Coronary artery (tissue), 2 donors: ENCODE data around the gene LIME1.

Experiments used
- DNase-seq: peaks from one replicate; pipeline ENCODE4 v3.0.0-alpha.2; 2017; ENCODE audit warnings: low spot score
- H3K27ac ChIP-seq, 2 donors: fragments of 200-600 bp; sonication (generic); one replicate each; pipeline ENCODE4 v1.5.1; 2016 to 2019
- H3K4me3 ChIP-seq: fragments of 200-600 bp; sonication (generic); 2 replicates; pipeline ENCODE4 v1.5.1; 2016; ENCODE audit warnings: mild to moderate bottlenecking, moderate library complexity
- TF ChIP-seq, protein P1 (sequence below): fragments of 200-600 bp; sonication (generic); IDR thresholded peaks from one replicate; pipeline ENCODE4 v1.5.1; 2019; ENCODE audit warnings: antibody characterized with exemption

Gene LIME1

DNA sequence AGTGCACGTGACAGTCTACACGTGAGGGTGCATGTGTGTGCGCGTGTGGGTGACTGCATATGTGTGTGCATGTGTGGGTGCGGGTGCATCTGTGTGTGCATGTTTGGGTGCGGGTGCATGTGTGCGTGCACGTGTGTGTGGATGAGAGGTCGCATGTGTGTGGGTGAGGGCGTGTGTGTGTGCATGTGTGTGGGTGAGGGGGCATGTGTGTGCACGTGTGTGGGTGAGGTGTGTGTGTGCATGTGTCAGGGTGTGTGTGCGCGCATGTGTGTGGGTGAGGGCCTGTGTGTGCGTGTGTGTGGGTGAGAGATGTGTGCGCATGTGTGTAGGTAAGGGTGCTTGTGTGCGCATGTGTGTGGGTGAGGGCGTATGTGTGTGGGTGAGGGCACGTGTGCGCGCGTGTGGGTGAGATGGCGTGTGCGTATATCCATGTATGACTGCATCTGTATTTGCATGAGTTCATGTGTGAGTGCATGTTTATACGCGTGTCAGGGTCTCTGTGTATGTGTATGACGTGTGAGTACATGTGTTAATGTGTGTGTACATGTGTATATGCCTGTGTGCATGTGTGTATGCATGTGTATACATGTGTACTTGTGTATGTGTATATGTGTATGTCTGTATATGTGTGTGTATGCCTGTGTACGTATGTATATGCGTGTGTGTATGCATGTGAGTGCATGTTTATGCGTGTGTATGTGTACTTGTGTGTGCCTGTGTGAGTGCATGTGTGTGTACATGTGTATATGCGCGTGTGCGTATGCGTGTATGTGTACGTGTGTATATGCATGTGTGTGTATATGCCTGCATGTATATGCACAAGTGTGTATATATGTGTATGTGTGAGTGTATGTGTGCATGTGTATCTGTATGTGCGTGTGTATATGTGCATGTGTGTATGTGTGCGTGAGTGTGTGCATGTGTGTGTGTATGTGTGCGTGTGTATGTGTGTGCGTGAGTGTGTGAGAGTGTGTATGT lies 4.1 kb upstream of the LIME1 start:
- Histone ChIP-seq H3K4me3 (no peak overlapping the region), H3K27ac (no peak overlapping the region)
- TF ChIP-seq, protein P1, sequence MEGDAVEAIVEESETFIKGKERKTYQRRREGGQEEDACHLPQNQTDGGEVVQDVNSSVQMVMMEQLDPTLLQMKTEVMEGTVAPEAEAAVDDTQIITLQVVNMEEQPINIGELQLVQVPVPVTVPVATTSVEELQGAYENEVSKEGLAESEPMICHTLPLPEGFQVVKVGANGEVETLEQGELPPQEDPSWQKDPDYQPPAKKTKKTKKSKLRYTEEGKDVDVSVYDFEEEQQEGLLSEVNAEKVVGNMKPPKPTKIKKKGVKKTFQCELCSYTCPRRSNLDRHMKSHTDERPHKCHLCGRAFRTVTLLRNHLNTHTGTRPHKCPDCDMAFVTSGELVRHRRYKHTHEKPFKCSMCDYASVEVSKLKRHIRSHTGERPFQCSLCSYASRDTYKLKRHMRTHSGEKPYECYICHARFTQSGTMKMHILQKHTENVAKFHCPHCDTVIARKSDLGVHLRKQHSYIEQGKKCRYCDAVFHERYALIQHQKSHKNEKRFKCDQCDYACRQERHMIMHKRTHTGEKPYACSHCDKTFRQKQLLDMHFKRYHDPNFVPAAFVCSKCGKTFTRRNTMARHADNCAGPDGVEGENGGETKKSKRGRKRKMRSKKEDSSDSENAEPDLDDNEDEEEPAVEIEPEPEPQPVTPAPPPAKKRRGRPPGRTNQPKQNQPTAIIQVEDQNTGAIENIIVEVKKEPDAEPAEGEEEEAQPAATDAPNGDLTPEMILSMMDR, result no peak
- no peak for DNase-seq

DNA sequence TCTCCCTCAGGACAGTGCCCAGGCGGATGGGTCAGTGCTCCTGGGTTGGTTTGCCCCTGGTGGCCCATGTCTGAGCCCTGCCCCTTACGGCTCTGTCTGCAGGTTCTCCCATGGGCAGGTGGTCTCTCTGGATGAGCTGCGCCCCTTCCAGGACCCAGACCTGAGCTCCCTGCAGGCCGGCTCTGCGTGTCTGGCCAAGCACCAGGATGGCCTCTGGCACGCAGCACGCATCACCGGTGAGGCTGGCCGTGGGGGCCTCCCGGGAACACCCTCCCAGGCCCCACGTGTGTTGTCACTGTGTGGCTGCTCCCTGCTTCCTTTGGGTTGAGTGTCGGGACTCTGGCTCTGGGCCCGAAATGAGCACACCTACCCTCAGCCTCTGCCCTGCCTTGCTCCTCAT lies 3.3 kb upstream of the LIME1 start:
- TF ChIP-seq, protein P1, result no peak
- no peak for DNase-seq
- H3K4me3 ChIP-seq, result no peak overlapping the region

DNA sequence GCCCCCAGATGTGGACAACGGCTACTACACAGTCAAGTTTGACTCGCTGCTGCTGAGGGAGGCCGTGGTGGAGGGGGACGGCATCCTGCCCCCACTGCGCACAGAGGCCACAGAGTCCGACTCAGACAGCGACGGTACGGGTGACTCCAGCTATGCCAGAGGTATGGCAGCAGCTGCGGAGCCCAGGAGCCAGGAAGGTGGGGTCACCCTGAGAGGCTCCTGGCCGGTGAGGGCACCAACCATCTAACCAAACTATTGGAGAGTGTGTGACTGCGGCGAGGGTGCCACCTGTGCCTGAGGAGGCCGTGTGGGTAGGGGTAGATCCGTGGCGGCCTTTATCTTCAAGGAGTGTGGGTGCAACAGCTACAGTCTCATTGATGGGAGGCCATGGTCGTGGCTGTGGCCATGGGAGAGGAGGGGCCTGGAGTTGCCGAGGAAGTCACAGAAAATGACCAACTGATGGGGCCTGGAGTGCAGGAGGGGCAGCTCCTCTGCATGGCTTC lies 2.8 kb upstream of the LIME1 start:
- TF ChIP-seq, protein P1, result no peak
- DNase-seq, result no peak
- H3K4me3 ChIP-seq, result no peak overlapping the region
- H3K27ac ChIP-seq, result no peak overlapping the region

More for the DNA sequence above, 3.3 kb upstream of the LIME1 start:
- H3K27ac ChIP-seq, result no peak overlapping the region

DNA sequence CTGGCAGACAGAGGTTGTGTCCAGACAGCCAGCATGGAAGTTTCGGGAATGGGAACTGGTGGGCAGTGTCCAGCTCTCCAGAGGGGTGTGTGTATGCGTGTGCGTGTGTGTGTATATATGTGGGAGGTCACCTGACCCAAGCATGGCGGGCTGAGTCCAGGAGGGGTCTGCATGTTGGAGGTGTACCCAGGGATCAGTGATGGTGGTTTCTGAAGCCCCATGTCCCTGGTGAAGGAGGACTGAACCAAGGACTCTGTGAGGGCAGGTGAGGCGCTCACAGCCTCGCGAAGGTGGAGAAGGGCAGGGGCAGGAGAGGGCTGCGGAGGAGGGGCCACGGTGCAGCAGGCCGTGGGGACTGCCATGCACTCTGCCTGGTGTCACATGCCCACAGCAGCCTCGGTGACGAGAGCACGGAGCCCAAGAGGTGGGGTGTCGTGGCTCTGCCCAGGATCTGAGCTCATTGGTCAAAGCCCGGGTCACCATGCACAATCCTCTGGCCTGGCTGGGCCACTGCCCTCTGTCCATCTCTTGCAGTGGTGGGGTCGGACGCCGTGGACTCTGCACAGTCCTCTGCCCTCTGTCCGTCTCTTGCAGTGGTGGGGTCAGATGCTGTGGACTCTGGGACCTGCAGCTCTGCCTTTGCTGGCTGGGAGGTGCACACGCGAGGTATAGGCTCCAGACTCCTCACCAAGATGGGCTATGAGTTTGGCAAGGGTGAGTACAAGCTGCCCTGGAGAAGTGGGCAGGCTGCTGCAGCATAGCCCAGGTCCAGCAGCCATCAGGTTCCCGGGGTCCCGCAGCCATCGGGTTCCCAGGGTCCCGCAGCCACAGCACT lies 2.1 kb upstream of the LIME1 start:
- H3K27ac ChIP-seq, result no peak overlapping the region
- TF ChIP-seq, protein P1, result no peak
- no peak overlapping the region for H3K4me3 ChIP-seq
- no peak for DNase-seq

DNA sequence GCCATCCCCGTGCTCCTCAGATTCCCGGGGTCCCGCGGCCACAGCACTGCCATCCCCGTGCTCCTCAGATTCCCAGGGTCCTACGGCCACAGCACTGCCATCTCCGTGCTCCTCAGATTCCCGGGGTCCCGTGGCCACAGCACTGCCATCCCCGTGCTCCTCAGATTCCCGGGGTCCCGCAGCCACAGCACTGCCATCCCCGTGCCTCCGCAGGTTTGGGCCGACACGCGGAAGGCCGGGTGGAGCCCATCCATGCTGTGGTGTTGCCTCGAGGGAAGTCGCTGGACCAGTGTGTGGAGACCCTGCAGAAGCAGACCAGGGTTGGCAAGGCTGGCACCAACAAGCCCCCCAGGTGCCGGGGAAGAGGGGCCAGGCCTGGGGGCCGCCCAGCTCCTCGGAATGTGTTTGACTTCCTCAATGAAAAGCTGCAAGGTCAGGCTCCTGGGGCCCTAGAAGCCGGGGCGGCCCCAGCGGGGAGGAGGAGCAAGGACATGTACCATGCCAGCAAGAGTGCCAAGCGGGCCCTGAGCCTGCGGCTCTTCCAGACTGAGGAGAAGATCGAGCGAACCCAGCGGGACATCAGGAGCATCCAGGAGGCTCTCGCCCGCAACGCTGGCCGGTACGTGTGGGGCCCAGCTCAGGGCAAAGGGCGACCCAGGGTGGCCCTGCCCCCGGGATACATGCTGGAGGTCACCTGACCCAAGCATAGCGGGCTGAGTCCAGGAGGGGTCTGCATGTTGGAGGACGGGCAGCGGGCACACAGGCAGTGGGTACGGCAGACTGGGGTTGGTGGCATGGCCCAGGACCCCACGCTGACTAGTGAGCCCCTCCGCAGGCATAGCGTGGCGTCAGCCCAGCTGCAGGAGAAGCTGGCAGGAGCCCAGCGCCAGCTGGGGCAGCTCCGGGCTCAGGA lies 1.3 kb upstream of the LIME1 start:
- Histone ChIP-seq H3K4me3 (no peak overlapping the region), H3K27ac (no peak overlapping the region)
- DNase-seq, result no peak
- TF ChIP-seq, protein P1, result no peak
